Mesenchymal stem cell (in vitro differentiated cells and primary cell): Measurements from ENCODE around the gene TRIM74.
"Not testable (repeated sequence)": the region's sequence is repeated elsewhere in the genome, so short reads cannot be mapped to it uniquely, and the experiment has no call there.

Experiments used
- DNase-seq: peaks from one replicate; pipeline ENCODE4 v3.0.0-alpha.2; 2013
- H2AFZ ChIP-seq: one replicate; pipeline ENCODE4 v1.6.1; 2013; ENCODE audit warnings: low read depth, mild to moderate bottlenecking, control low read depth, inconsistent platforms, low read length, moderate library complexity
- H2AK5ac ChIP-seq: 2 replicates; pipeline ENCODE4 v1.6.1; 2013; ENCODE audit warnings: low read length, moderate library complexity, mild to moderate bottlenecking, inconsistent platforms; ENCODE audit not compliant: severe bottlenecking
- H2BK120ac ChIP-seq: one replicate; pipeline ENCODE4 v1.6.1; 2013; ENCODE audit warnings: low read depth, mild to moderate bottlenecking, inconsistent platforms, low read length, moderate library complexity
- H2BK12ac ChIP-seq, 2 experiments: one replicate each; pipeline ENCODE4 v1.6.1; 2013; ENCODE audit warnings: inconsistent platforms in 2 of 2, low read length in 2 of 2, mild to moderate bottlenecking in 2 of 2, moderate library complexity in 2 of 2, control low read depth in 1 of 2
- H2BK15ac ChIP-seq: one replicate; pipeline ENCODE4 v1.6.1; 2013; ENCODE audit warnings: mild to moderate bottlenecking, low read depth, inconsistent platforms; ENCODE audit not compliant: poor library complexity, severe bottlenecking
- H2BK5ac ChIP-seq: 2 replicates; pipeline ENCODE4 v1.6.1; 2013; ENCODE audit warnings: low read depth, mild to moderate bottlenecking, low read length, control low read depth, inconsistent platforms; ENCODE audit not compliant: poor library complexity, severe bottlenecking
- H3K14ac ChIP-seq, 2 experiments: one replicate each; pipeline ENCODE4 v1.6.1; 2013; ENCODE audit warnings: inconsistent platforms in 2 of 2, low read length in 2 of 2, control low read depth in 1 of 2, mild to moderate bottlenecking in 1 of 2, moderate library complexity in 1 of 2
- H3K18ac ChIP-seq, 2 experiments: one replicate each; pipeline ENCODE4 v1.6.1; 2013; ENCODE audit warnings: inconsistent platforms in 2 of 2, low read length in 2 of 2, control low read depth in 1 of 2, low read depth in 1 of 2, mild to moderate bottlenecking in 1 of 2
- H3K23ac ChIP-seq, 2 experiments: one replicate each; pipeline ENCODE4 v1.6.1; 2013; ENCODE audit warnings: inconsistent platforms in 2 of 2, low read length in 2 of 2, mild to moderate bottlenecking in 2 of 2, moderate library complexity in 2 of 2, control low read depth in 1 of 2
- H3K27ac ChIP-seq: 2 replicates; pipeline ENCODE4 v1.5.1; 2013; ENCODE audit warnings: mild to moderate bottlenecking, moderate library complexity, low read length, control low read depth, inconsistent platforms; ENCODE audit not compliant: poor library complexity, severe bottlenecking
- H3K27me3 ChIP-seq, 2 experiments: 2 replicates each; pipeline versions ENCODE4 v1.6.1 to v1.7.0; 2013; ENCODE audit warnings: low read length in 2 of 2, mild to moderate bottlenecking in 2 of 2, moderate library complexity in 2 of 2, control low read depth in 1 of 2, inconsistent platforms in 1 of 2; ENCODE audit not compliant: control insufficient read depth in 1 of 2, insufficient read depth in 1 of 2
- H3K36me3 ChIP-seq, 2 experiments: 2 replicates each; pipeline versions ENCODE4 v1.6.1 to v1.7.0; 2013; ENCODE audit warnings: low read length in 2 of 2, control low read depth in 1 of 2, inconsistent platforms in 1 of 2, low read depth in 1 of 2, mild to moderate bottlenecking in 1 of 2; ENCODE audit not compliant: insufficient read depth in 2 of 2, control insufficient read depth in 1 of 2
- H3K4ac ChIP-seq, 2 experiments: one replicate each; pipeline ENCODE4 v1.6.1; 2013; ENCODE audit warnings: inconsistent platforms in 2 of 2, low read length in 2 of 2, mild to moderate bottlenecking in 2 of 2, moderate library complexity in 2 of 2, control low read depth in 1 of 2, low read depth in 1 of 2
- H3K4me1 ChIP-seq: 2 replicates; pipeline ENCODE4 v1.6.1; 2013; ENCODE audit warnings: low read depth, low read length, control low read depth; ENCODE audit not compliant: control insufficient read depth, insufficient read depth
- H3K4me2 ChIP-seq: 2 replicates; pipeline ENCODE4 v1.6.1; 2013; ENCODE audit warnings: low read length, mild to moderate bottlenecking, inconsistent platforms; ENCODE audit not compliant: poor library complexity, severe bottlenecking
- H3K4me3 ChIP-seq, 2 experiments: 2 replicates each; pipeline versions ENCODE4 v1.5.1 to v1.7.0; 2013; ENCODE audit warnings: low read length in 2 of 2, mild to moderate bottlenecking in 2 of 2, control low read depth in 1 of 2, low read depth in 1 of 2; ENCODE audit not compliant: insufficient read depth in 1 of 2
- H3K79me1 ChIP-seq: replicated peaks from 2 replicates; pipeline ENCODE4 v1.6.1; 2013; ENCODE audit warnings: mild to moderate bottlenecking, control low read depth, low read length, inconsistent platforms; ENCODE audit not compliant: poor library complexity, severe bottlenecking
- H3K9ac ChIP-seq: 2 replicates; pipeline ENCODE4 v1.7.0; 2013; ENCODE audit warnings: mild to moderate bottlenecking, low read length, moderate library complexity
- H3K9me3 ChIP-seq: 2 replicates; pipeline ENCODE4 v1.7.0; 2013; ENCODE audit warnings: mild to moderate bottlenecking, low read length; ENCODE audit not compliant: control insufficient read depth
- H4K8ac ChIP-seq: one replicate; pipeline ENCODE4 v1.6.1; 2013; ENCODE audit warnings: inconsistent platforms, mild to moderate bottlenecking, low read length, moderate library complexity
- H4K91ac ChIP-seq: one replicate; pipeline ENCODE4 v1.6.1; 2013; ENCODE audit warnings: mild to moderate bottlenecking, low read length, inconsistent platforms
- WGBS: methylation state at CpG from one replicate; pipeline ENCODE4 v1.1.7; 2013; ENCODE audit warnings: mixed read lengths; 5-methylcytosine and 5-hydroxymethylcytosine counted together

The TRIM74 gene

DNA sequence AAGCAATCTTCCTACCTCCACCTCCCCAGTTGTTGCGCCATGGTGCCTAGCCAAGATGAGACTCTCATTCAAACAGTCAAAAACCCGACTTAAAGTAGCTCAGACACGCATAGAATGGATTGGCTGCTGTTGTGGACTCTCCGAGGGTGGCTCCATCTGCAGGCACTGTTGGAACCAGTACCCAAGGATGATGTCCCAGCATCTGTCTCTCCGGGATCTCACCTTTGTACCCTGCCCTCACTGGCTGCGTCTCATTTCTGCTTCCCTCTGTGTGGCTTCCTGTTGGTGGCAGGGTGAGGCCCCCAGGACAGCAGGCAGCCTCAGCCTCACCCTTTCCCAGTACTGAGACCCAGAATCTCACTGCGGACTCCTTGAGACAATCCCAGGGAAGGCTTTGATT lies 5.5 kb upstream of the TRIM74 start:
- not testable (repeated sequence) for H3K27me3 ChIP-seq, H4K8ac ChIP-seq, H3K23ac ChIP-seq, H2BK5ac ChIP-seq, H2AFZ ChIP-seq, H3K4me2 ChIP-seq, H3K36me3 ChIP-seq, H4K91ac ChIP-seq, H3K9ac ChIP-seq, H3K4ac ChIP-seq, H2BK120ac ChIP-seq, DNase-seq, H3K18ac ChIP-seq, H2BK15ac ChIP-seq, H2AK5ac ChIP-seq, H2BK12ac ChIP-seq, H3K4me3 ChIP-seq, H3K4me1 ChIP-seq, H3K9me3 ChIP-seq, H3K27ac ChIP-seq, H3K79me1 ChIP-seq, H3K14ac ChIP-seq
- no CpG with 5 or more reads among the region's 7 CpGs for WGBS

DNA sequence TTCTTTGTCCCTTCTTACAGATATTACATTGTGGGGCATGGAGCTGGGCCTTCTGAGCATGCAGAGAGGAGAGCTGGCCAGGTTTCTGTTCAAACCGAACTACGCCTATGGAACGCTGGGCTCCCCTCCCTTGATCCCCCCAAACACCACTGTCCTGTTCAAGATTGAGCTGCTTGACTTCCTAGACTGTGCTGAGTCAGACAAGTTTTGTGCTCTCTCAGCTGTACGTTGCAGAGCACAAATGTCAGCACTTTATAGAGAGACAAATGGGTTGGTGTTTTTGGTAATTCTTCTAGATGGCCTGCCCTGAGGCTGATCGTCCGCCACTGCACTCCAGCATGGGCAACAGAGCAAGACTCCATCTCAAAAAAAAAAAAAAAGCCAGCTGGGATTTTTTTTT lies 2.2 kb upstream of the TRIM74 start:
- H3K27me3 ChIP-seq, H3K36me3 ChIP-seq, H3K4me1 ChIP-seq, H3K9me3 ChIP-seq, H2BK15ac ChIP-seq, H2BK120ac ChIP-seq, H3K79me1 ChIP-seq, H4K91ac ChIP-seq, H3K4me3 ChIP-seq, H3K4me2 ChIP-seq, H2BK5ac ChIP-seq, H3K14ac ChIP-seq, H3K9ac ChIP-seq, H3K27ac ChIP-seq, H4K8ac ChIP-seq, H3K23ac ChIP-seq, DNase-seq, H3K4ac ChIP-seq, H2AFZ ChIP-seq, H2BK12ac ChIP-seq, H3K18ac ChIP-seq, H2AK5ac ChIP-seq: not testable (repeated sequence)
- no CpG with 5 or more reads among the region's 6 CpGs for WGBS

DNA sequence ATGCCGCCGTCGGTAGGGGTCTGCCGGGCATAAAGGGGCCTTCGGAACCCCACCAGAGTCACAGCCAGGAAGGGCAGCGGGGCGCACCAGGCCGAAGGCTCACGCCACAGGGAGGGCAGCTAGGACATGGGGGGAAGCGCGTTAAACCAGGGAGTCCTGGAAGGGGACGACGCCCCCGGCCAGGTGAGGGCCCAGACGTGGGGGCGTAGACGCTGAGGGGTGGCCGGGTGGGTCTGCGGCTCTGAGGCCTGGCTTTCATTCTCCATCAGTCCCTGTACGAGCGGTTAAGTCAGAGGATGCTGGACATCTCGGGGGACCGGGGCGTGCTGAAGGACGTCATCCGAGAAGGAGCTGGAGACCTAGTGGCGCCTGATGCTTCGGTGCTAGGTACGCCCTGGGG lies 422 bp upstream of the TRIM74 start:
- H3K4me2 ChIP-seq, H3K14ac ChIP-seq, H2AK5ac ChIP-seq, H3K79me1 ChIP-seq, H4K8ac ChIP-seq, H3K23ac ChIP-seq, H2BK5ac ChIP-seq, H3K36me3 ChIP-seq, H3K9me3 ChIP-seq, H2BK12ac ChIP-seq, H3K18ac ChIP-seq, H4K91ac ChIP-seq, H3K27me3 ChIP-seq, H3K9ac ChIP-seq, H2BK120ac ChIP-seq, H3K4me3 ChIP-seq, DNase-seq, H3K4ac ChIP-seq, H3K27ac ChIP-seq, H2AFZ ChIP-seq, H3K4me1 ChIP-seq, H2BK15ac ChIP-seq: not testable (repeated sequence)
- no CpG with 5 or more reads among the region's 29 CpGs for WGBS

DNA sequence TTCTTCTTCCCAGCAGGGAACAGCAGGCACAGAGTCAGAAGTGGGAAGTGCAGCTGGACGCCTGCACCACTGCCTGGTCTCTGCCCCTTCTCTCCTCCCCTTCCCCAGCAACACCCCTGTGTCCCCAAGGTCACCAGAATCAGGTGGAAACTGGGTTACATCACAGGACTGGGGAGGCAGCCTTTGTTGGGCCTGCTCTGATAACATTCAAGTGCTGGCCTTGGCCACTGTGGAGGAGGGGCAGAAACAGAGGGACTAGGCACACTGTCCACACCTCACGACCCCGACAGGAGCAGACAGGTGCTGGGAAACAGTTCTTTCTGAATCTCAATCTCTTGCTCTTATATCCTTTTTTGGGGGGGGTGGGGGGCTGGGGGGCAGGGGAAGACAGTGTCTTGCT lies 2.4 kb downstream of the TRIM74 start:
- not testable (repeated sequence) for H3K4me1 ChIP-seq, H2BK15ac ChIP-seq, H3K4ac ChIP-seq, H3K4me2 ChIP-seq, H2BK120ac ChIP-seq, H3K23ac ChIP-seq, H2BK12ac ChIP-seq, H4K91ac ChIP-seq, H4K8ac ChIP-seq, H3K18ac ChIP-seq, H3K14ac ChIP-seq, H3K27me3 ChIP-seq, H3K27ac ChIP-seq, H3K9me3 ChIP-seq, H2AK5ac ChIP-seq, H2BK5ac ChIP-seq, H3K4me3 ChIP-seq, H3K79me1 ChIP-seq, DNase-seq, H3K9ac ChIP-seq, H3K36me3 ChIP-seq, H2AFZ ChIP-seq
- WGBS = no CpG with 5 or more reads among the region's 3 CpGs
